ENCODE results near the gene DDAH1. TPM values are rescaled to one million over a fixed set of nuclear protein-coding genes. Genes with fewer than 3 reads are reported as not detected.

DDAH1 gene
- total RNA-seq, 1 experiment from 2014 or later, result 36.3 TPM

DNA sequence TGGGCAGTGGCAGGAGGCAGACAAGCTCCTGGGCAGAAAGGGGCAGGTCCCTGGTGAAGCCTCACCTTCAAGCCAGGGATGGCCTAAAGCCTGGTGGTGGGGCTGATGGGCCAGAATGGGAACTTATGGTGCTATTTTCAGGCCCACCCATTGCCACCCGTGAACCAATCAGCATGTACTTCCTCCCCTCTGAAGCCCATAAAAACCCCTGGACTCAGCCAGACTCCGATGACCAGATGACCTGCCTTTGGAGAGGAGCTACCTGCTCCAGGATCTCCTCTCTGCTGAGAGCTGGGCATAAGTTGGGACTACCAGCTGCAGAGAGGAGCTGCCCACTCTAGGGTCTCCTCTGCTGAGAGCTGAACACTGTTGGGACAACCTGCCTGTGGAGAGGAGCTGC lies 180.8 kb downstream of the DDAH1 start:
- H3K9me3 Mint-ChIP-seq, result no peaks in the 10 kb centered on the region
- Histone ChIP-seq H2BK15ac (ENCODE audit: low read depth, low read length) (no peak overlapping the region), H2AK5ac (ENCODE audit: insufficient read length, low read length) (no peak overlapping the region), H3K9me3 (ENCODE audit: control insufficient read depth, low read depth, low read length) (no peaks in the 10 kb centered on the region), H3K27ac (ENCODE audit: insufficient read length, low read depth, low read length) (no peak overlapping the region), H3K4ac (ENCODE audit: low read depth, low read length) (no peak overlapping the region), H4K20me1 (ENCODE audit: control insufficient read depth, insufficient read depth, insufficient read length) (no peaks in the 10 kb centered on the region), H3K4me1 (ENCODE audit: insufficient read depth, low read length) (no peaks in the 10 kb centered on the region), H3K56ac (ENCODE audit: insufficient read length, low read depth, low read length) (no peak overlapping the region), H4K91ac (ENCODE audit: insufficient read length, low read depth, low read length) (no peak overlapping the region), H2BK12ac (ENCODE audit: insufficient read length, low read depth, low read length) (no peak overlapping the region), H2BK120ac (ENCODE audit: low read depth, low read length, poor library complexity, severe bottlenecking) (no peak overlapping the region), H2BK20ac (ENCODE audit: low read depth, low read length, poor library complexity, severe bottlenecking) (no peak overlapping the region), H3K9ac (ENCODE audit: extremely low read depth, insufficient read length, low read length) (no peak overlapping the region), H3K79me1 (ENCODE audit: insufficient read depth, low read depth, low read length, poor library complexity, severe bottlenecking) (no peaks in the 10 kb centered on the region), H3K14ac (ENCODE audit: insufficient read depth, low read length) (no peak overlapping the region), H3K4me2 (ENCODE audit: insufficient read depth, insufficient read length, low read length) (no peak overlapping the region), H3K23me2 (ENCODE audit: insufficient read length, low read depth, low read length, poor library complexity, severe bottlenecking) (no peaks in the 10 kb centered on the region), H2BK5ac (ENCODE audit: insufficient read length, low read length) (no peak overlapping the region), H3K27me3 (ENCODE audit: insufficient read depth, low read length) (no peaks in the 10 kb centered on the region), H3K18ac (ENCODE audit: insufficient read length, low read depth, low read length) (no peak overlapping the region), H2AFZ (ENCODE audit: low read length) (no peak overlapping the region), H4K8ac (replicated peaks; ENCODE audit: insufficient read length, low read depth, low read length) (no peak overlapping the region), H3K23ac (ENCODE audit: insufficient read length, low read depth, low read length) (no peak overlapping the region), H3K79me2 (ENCODE audit: insufficient read depth, low read length) (no peaks in the 10 kb centered on the region), H3T11ph (ENCODE audit: low read length) (no peak overlapping the region), H4K5ac (ENCODE audit: insufficient read length, low read depth, low read length) (no peak overlapping the region)
- H3K27ac Mint-ChIP-seq, result no peak overlapping the region
- peaks cover 23% of the 10 kb centered on the region in 2 experiments for H3K4me1 Mint-ChIP-seq
- H3K27me3 Mint-ChIP-seq (ENCODE audit: low read depth), result no peaks in the 10 kb centered on the region
- no peaks in the 10 kb centered on the region for H3K36me3 Mint-ChIP-seq (ENCODE audit: insufficient read depth in 1 of 3, low read depth in 3 of 3)
- H3K4me3 Mint-ChIP-seq, result no peak overlapping the region
- TF ChIP-seq, protein P1, sequence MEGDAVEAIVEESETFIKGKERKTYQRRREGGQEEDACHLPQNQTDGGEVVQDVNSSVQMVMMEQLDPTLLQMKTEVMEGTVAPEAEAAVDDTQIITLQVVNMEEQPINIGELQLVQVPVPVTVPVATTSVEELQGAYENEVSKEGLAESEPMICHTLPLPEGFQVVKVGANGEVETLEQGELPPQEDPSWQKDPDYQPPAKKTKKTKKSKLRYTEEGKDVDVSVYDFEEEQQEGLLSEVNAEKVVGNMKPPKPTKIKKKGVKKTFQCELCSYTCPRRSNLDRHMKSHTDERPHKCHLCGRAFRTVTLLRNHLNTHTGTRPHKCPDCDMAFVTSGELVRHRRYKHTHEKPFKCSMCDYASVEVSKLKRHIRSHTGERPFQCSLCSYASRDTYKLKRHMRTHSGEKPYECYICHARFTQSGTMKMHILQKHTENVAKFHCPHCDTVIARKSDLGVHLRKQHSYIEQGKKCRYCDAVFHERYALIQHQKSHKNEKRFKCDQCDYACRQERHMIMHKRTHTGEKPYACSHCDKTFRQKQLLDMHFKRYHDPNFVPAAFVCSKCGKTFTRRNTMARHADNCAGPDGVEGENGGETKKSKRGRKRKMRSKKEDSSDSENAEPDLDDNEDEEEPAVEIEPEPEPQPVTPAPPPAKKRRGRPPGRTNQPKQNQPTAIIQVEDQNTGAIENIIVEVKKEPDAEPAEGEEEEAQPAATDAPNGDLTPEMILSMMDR (conservative IDR thresholded peaks at IDR 0.05), result no peak
- no peak for DNase-seq
- no CpG with 5 or more reads among the region's 2 CpGs for WGBS (ENCODE audit: extremely low coverage, insufficient read length, low lambda C conversion rate)

Measured in H9 (cell line).